NCI-H69 (cell line): ENCODE data around the gene SHF.

ENCODE experiments used
- DNase-seq: peaks from one replicate; lab custom pipeline; 2025; lab: John Stamatoyannopoulos, UW

Gene SHF

DNA sequence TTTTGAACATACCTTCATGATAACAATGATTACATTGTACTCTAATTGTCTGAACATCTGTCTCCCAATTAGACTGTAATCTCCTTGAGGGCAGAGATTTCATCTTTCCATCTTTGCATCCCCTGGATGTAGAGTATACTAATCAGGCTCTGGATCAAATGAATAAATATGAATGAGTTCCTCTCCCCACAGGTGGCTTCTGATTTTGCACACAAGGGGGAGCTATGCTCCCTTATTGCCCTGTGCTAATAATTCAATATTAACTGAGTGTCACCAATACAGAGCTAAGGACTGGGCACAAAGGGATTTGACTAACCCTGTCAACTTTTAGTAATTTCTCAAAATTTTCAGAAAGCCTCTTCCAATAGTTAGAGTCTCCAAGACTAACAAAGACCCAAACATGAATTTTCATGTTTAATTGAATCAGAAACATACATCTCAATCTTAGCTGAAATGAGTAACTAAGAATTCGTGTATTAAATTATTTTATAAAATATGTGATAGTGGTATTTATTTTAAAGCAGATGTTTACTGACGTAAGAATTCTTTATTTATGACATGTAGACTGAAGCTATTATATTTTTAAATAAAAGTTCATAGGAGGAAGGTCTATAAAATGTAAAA lies 61.1 kb downstream of the SHF start:
- DNase-seq: peak; percentile 61

DNA sequence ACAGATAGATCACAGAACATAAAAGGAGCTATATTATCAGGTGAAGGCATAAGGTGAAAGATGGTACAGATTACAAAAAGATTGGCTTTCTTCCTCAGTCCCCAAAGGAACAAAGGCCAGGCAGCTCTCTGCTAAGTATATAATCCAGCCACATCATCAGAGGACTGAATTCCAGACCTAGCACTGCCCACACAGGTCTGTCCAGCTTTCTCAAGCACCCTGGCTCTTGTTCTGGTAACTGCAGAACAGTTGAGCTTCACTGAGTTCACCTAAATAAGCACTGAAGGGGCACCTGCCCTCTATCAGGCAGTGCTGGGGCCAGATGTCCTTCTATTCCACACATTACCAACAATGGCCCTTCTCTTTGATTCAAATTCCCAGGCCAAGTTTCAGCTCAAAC lies 64.4 kb downstream of the SHF start:
- DNase-seq: no peak

DNA sequence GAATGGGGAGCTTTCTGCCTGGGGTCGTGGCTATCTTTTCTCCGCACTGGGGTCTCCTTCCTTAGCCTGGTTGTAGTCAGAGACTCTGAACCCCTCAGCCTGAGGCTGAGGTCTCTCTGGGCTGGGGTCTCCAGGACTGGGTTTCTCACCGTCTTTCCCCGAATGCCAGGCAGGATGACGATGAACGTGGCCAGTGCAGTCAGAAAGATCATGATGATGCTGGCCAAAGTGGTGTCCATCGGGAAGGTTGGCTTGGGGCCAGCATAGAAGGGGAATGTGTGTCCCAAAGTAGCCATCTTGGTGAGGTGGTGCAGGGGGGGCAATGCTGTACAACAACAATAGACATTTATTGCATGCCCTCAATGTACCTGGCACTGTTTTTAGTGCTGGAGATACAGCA lies 65.0 kb downstream of the SHF start:
- DNase-seq: no peak

DNA sequence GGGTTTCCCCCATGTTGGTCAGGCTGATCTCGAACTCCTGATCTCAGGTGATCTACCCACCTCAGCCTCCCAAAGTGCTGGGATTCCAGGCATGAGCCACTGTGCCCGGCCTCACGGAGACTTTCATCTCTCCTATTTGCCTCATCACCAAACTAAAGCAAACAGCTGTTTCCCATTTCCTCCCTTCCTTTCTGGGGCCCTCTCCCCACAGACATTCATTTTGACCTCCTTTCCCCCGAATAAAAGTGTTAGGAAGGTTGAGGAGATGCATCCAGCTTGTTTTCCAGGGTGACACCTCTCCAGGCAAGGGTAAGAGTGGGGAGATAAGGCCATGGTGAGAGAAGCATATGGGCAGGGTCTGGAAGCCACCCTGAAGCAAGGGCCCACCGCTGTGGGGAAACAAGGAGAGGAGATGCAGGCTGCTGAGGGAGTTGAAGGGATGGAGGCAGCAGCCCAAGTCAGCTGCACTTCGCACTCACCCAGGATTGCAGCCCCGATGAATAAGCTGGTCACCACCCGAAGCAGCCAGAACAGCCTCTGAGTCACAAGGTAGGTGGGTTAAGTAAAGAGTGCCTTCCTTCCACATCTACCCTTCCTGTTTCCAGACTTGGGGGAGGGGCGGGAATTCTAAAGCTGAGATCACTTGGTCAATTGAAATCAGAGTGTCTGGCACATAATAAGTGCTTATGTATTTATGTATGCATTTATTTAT lies 65.9 kb downstream of the SHF start:
- no peak for DNase-seq

- no peak for DNase-seq
Measured at GRCh38 chr15:45121020-45121419, 66.7 kb downstream of the SHF start.

DNA sequence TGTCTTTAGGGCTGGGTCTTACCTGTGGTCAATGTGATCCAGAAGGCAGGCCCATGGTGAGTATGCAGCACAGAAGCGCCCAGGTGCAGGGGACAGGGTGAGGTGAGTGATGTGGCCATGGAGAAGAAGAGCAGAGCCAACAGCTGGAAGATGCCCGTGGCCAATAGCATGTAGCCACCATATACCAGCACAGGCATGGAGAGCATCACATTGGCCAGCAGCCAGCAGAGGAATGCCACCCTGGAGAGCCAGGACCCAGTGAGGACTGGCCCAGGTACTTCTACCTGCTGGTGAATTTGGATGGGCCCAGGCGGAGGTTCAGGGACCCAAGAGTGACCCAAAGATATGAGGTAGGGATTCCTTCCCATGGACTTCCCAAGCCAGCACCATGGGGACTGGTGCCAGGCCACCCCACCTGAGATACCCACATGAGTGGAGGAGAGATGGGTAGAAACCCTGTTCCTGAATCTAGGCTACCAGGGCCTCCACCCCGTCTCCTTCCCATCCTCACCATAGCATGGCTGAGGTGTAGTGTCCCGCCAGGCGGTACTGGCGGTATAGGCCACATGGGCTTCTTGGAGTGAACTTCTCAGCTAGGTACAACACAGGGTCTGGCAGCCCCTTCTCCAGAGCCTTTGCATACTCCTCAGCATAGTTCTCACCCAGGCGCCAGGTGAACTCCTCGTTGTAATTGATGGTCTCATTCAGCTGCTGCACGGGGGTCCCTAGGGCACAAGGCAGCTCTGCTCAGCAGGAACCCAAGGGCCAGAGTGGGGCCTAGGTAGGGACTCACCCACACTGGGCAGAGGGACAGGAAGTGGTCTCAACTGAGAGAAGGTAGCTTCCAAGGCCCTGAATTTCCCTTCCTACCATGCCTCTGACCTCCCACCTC lies 67.4 kb downstream of the SHF start:
- no peak for DNase-seq

- DNase-seq: no peak
Measured at GRCh38 chr15:45118996-45119395, 68.8 kb downstream of the SHF start.

DNA sequence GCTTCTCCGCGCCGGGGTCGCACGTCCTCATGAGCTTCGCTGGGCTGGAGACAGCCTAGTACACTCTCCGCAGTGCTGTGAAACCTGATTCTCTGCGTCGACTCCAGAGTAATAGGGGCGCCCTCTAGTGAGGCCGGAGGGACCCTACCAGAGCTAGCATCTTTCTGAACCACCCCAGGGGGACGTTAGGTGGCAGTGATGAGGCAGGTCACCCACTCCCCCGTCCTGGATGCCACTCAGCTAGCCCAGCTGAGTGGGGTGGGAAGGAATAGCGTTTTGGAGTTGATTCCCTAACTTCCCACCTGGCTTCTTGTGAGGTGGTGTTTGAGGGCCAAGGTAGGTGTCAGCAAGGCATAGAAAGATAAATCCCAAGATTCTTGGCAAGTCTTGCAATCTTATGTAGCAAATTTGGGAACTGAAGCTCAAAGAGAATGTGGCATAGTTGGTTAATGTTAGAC lies 69.6 kb downstream of the SHF start:
- peak; percentile 94 for DNase-seq

- no peak for DNase-seq
Measured at GRCh38 chr15:45117308-45118130, 70.2 kb downstream of the SHF start.
